Measurements from ENCODE around the gene RANBP3.

DNA sequence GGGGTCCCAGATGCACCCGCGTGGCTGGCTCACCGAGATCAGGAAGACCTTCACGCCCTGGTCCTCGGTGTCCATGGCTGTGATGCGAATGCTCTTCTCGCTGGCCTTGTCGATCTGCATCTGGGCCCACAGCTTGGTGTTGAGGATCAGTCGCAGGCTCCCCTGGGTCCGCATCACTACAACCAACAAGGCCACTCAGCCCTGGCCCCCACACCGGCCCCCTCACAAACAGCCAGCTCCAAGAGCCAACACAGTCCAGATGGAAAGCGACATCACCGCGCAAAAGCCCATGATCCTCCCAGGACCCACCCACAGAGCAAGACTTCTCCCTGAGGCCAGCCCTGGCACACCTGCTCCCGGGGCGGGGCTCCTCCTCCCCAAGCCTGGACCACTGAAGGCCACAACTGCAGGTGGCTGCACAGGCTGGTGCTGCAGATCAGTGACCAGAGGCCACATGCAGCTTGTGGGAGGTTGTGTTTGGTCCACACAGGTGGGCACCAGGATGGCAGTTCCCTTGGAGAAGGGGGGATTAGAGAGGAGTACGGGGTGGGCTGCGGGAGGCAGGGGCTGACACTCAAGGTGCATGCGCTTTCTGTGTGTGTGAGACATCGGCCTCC is 59.4 kb downstream of the RANBP3 start:
- TF ChIP-seq, protein P1, sequence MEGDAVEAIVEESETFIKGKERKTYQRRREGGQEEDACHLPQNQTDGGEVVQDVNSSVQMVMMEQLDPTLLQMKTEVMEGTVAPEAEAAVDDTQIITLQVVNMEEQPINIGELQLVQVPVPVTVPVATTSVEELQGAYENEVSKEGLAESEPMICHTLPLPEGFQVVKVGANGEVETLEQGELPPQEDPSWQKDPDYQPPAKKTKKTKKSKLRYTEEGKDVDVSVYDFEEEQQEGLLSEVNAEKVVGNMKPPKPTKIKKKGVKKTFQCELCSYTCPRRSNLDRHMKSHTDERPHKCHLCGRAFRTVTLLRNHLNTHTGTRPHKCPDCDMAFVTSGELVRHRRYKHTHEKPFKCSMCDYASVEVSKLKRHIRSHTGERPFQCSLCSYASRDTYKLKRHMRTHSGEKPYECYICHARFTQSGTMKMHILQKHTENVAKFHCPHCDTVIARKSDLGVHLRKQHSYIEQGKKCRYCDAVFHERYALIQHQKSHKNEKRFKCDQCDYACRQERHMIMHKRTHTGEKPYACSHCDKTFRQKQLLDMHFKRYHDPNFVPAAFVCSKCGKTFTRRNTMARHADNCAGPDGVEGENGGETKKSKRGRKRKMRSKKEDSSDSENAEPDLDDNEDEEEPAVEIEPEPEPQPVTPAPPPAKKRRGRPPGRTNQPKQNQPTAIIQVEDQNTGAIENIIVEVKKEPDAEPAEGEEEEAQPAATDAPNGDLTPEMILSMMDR (IDR thresholded peaks at IDR 0.05) = no peak
- no peak for TF ChIP-seq POLR2A (IDR thresholded peaks at IDR 0.05)
